ENCODE data around the gene SDK1. TPM values are rescaled to one million over a fixed set of nuclear protein-coding genes. Genes with fewer than 3 reads are reported as not detected.

SDK1 gene
- total and polyA plus RNA-seq, 10 of the 15 experiments (the other 5 are each of a cell fraction or from before 2014, with no cell fraction given): 0.14 to 0.33 TPM; not detected in 8

- Histone ChIP-seq H2AFZ (ENCODE audit: control insufficient read depth, low read depth, low read length) (no peak overlapping the region), H3K79me2 (ENCODE audit: control insufficient read depth, insufficient read depth, low read length) (no peaks in the 10 kb centered on the region), H4K20me1 (ENCODE audit: control insufficient read depth, insufficient read depth) (no peaks in the 10 kb centered on the region), H3K36me3 (ENCODE audit: control insufficient read depth in 2 of 2, insufficient read depth in 2 of 2, low read length in 1 of 2) (no peaks in the 10 kb centered on the region), H3K9me3 (replicated peaks; ENCODE audit: control insufficient read depth, insufficient read depth, low read length) (no peaks in the 10 kb centered on the region; the same call in 2 of the 3 replicates), H3K4me1 (ENCODE audit: control insufficient read depth, insufficient read depth, low read length) (no peaks in the 10 kb centered on the region), H3K27me3 (replicated peaks in 1 of 2; ENCODE audit: control insufficient read depth in 2 of 2, insufficient read depth in 2 of 2, low read length in 1 of 2) (no peaks in the 10 kb centered on the region), H3K4me3 (no peak overlapping the region), H3K27ac (ENCODE audit: control insufficient read depth, insufficient read depth) (no peak overlapping the region), H3K9ac (ENCODE audit: control insufficient read depth, insufficient read depth, low read length) (no peak overlapping the region), H3K4me2 (ENCODE audit: control insufficient read depth, insufficient read depth) (no peak overlapping the region)
- no peak for TF ChIP-seq IKZF2 (IDR thresholded peaks at IDR 0.05)
- intact Hi-C loops (cut with micrococcal nuclease; ENCODE audit: unreplicated experiment): no loop called here
- SMC1A ChIA-PET (ENCODE audit: uncharacterized antibody, unreplicated experiment): no interaction called here
- POLR2A ChIA-PET: no interaction called here
- ATAC-seq (no peak), FAIRE-seq (no peak), DNase-seq (ENCODE audit: low read depth, low spot score) (no peak)
- CTCF ChIA-PET: no interaction called here
- no TSS peak for BruUV-seq (replicated peaks)
- in situ Hi-C loops (cut with MboI): no loop called here
- 65% methylated on average over 21 of the region's 21 CpGs for WGBS (ENCODE audit: insufficient coverage, insufficient replicate concordance, low lambda C conversion rate, missing lambda C conversion rate)
- RAD21 ChIA-PET (ENCODE audit: unreplicated experiment): no interaction called here
These were observed 920.0 kb downstream of the SDK1 start for GRCh38 chr7:4221043-4221442.

GRCh38 chr7:4222676-4223075 lies 921.6 kb downstream of the SDK1 start:
- POLR2A ChIA-PET: no interaction called here
- intact Hi-C loops (cut with micrococcal nuclease; ENCODE audit: unreplicated experiment): no loop called here
- no peaks in the 10 kb centered on the region for H3K4me1 ChIP-seq (ENCODE audit: control insufficient read depth, insufficient read depth, low read length)

More at GRCh38 chr7:4222676-4223075, 921.6 kb downstream of the SDK1 start:
- H4K20me1 ChIP-seq (ENCODE audit: control insufficient read depth, insufficient read depth): no peaks in the 10 kb centered on the region
- TF ChIP-seq NR2C1 (IDR thresholded peaks at IDR 0.05) (no peak), CEBPZ (IDR thresholded peaks at IDR 0.05; ENCODE audit: low read depth, low read length) (no peak)
- no peak overlapping the region for H3K4me3 ChIP-seq
- H3K36me3 ChIP-seq (ENCODE audit: control insufficient read depth in 2 of 2, insufficient read depth in 2 of 2, low read length in 1 of 2): no peaks in the 10 kb centered on the region
- ATAC-seq (no peak), DNase-seq (ENCODE audit: low read depth, low spot score) (no peak), FAIRE-seq (no peak)
- H3K9me3 ChIP-seq (replicated peaks; ENCODE audit: control insufficient read depth, insufficient read depth, low read length): no peaks in the 10 kb centered on the region; the same call in 2 of the 3 replicates
- no TSS peak for BruUV-seq (replicated peaks)
- H3K79me2 ChIP-seq (ENCODE audit: control insufficient read depth, insufficient read depth, low read length): no peaks in the 10 kb centered on the region
- H3K27me3 ChIP-seq (replicated peaks in 1 of 2; ENCODE audit: control insufficient read depth in 2 of 2, insufficient read depth in 2 of 2, low read length in 1 of 2): no peaks in the 10 kb centered on the region
- H2AFZ ChIP-seq (ENCODE audit: control insufficient read depth, low read depth, low read length): no peak overlapping the region
- H3K27ac ChIP-seq (ENCODE audit: control insufficient read depth, insufficient read depth): no peak overlapping the region
- in situ Hi-C loops (cut with MboI): no loop called here
- CTCF ChIA-PET: no interaction called here
- SMC1A ChIA-PET (ENCODE audit: uncharacterized antibody, unreplicated experiment): no interaction called here
- no peak overlapping the region for H3K9ac ChIP-seq (ENCODE audit: control insufficient read depth, insufficient read depth, low read length)
- RAD21 ChIA-PET (ENCODE audit: unreplicated experiment): no interaction called here
- no peak overlapping the region for H3K4me2 ChIP-seq (ENCODE audit: control insufficient read depth, insufficient read depth)
- 58% methylated on average over 5 of the region's 5 CpGs for WGBS (ENCODE audit: insufficient coverage, insufficient replicate concordance, low lambda C conversion rate, missing lambda C conversion rate)

Data from GM12878 (cell line).